DND-41 (cell line): ENCODE measurements around the gene ARHGAP18.

Source experiments
- ATAC-seq: fragments of 200-7000 bp; cut with Tn5 transposase; 3 replicates; pipeline ENCODE4 v1.9.1; 2021; ENCODE audit warnings: low read depth; ENCODE audit not compliant: insufficient read depth
- DNase-seq: peaks from one replicate; pipeline ENCODE4 v3.0.0-alpha.2; 2020
- H2AFZ ChIP-seq: 2 replicates; pipeline ENCODE4 v1.6.0; 2012; ENCODE audit warnings: low read depth, low read length
- H3K27ac ChIP-seq: 2 replicates; pipeline ENCODE4 v1.5.1; 2012; ENCODE audit warnings: low read length, inconsistent platforms
- H3K27me3 ChIP-seq: fragments of 200-600 bp; sonication (generic); 2 replicates; pipeline ENCODE4 v1.6.0; 2012; ENCODE audit warnings: low read length, mild to moderate bottlenecking, inconsistent platforms; ENCODE audit not compliant: insufficient read depth, poor library complexity
- H3K36me3 ChIP-seq: 2 replicates; pipeline ENCODE4 v1.5.1; 2012; ENCODE audit warnings: low read length, inconsistent platforms; ENCODE audit not compliant: insufficient read depth
- H3K4me1 ChIP-seq: 2 replicates; pipeline ENCODE4 v1.5.1; 2012; ENCODE audit warnings: mild to moderate bottlenecking, low read length; ENCODE audit not compliant: insufficient read depth
- H3K4me2 ChIP-seq: 2 replicates; pipeline ENCODE4 v1.6.0; 2012; ENCODE audit warnings: mild to moderate bottlenecking, moderate library complexity, low read length, inconsistent platforms; ENCODE audit not compliant: insufficient read depth
- H3K4me3 ChIP-seq, 2 experiments: fragments of 200-600 bp in 1 of 2; shearing (Covaris generic) in 1 of 2; 2 replicates each; pipeline ENCODE4 v1.5.1; 2012 to 2016; ENCODE audit warnings: inconsistent platforms in 2 of 2, low read length in 2 of 2, mild to moderate bottlenecking in 2 of 2, low read depth in 1 of 2, moderate library complexity in 1 of 2
- H3K79me2 ChIP-seq: 2 replicates; pipeline ENCODE4 v1.6.0; 2012; ENCODE audit warnings: low read length, inconsistent platforms; ENCODE audit not compliant: insufficient read depth
- H3K9ac ChIP-seq: 2 replicates; pipeline ENCODE4 v1.6.0; 2012; ENCODE audit warnings: low read depth, mild to moderate bottlenecking, inconsistent platforms, low read length, moderate library complexity
- H3K9me3 ChIP-seq: 2 replicates; pipeline ENCODE4 v1.5.1; 2012; ENCODE audit warnings: low read length, moderate library complexity, mild to moderate bottlenecking, inconsistent platforms; ENCODE audit not compliant: insufficient read depth, severe bottlenecking
- H4K20me1 ChIP-seq: 2 replicates; pipeline ENCODE4 v1.6.0; 2012; ENCODE audit warnings: low read length; ENCODE audit not compliant: insufficient read depth
- CTCF ChIP-seq: IDR thresholded peaks from 2 replicates; pipeline ENCODE4 v1.5.1; 2012; ENCODE audit warnings: borderline replicate concordance, low read length, moderate library complexity, mild to moderate bottlenecking; ENCODE audit not compliant: poor library complexity, severe bottlenecking; ENCODE audit errors: extremely low read depth
- EZH2 ChIP-seq: IDR thresholded peaks from 3 replicates; pipeline ENCODE4 v1.6.1; 2012; ENCODE audit warnings: borderline replicate concordance, low read depth, mild to moderate bottlenecking, moderate library complexity, low read length, inconsistent platforms; ENCODE audit not compliant: severe bottlenecking

ARHGAP18 gene

GRCh38 chr6:129646642-129647041 lies 63.3 kb downstream of the ARHGAP18 start:
- no peak for DNase-seq
- Histone ChIP-seq H3K4me3 (no peak overlapping the region), H3K79me2 (no peaks in the 10 kb centered on the region), H3K4me1 (no peaks in the 10 kb centered on the region), H3K27me3 (no peaks in the 10 kb centered on the region), H3K9me3 (no peaks in the 10 kb centered on the region), H4K20me1 (no peaks in the 10 kb centered on the region), H2AFZ (no peak overlapping the region), H3K36me3 (no peaks in the 10 kb centered on the region), H3K4me2 (no peak overlapping the region), H3K9ac (no peak overlapping the region), H3K27ac (no peak overlapping the region)
- TF ChIP-seq EZH2 = no peak
- TF ChIP-seq CTCF = no peak
- no peak for ATAC-seq

DNA sequence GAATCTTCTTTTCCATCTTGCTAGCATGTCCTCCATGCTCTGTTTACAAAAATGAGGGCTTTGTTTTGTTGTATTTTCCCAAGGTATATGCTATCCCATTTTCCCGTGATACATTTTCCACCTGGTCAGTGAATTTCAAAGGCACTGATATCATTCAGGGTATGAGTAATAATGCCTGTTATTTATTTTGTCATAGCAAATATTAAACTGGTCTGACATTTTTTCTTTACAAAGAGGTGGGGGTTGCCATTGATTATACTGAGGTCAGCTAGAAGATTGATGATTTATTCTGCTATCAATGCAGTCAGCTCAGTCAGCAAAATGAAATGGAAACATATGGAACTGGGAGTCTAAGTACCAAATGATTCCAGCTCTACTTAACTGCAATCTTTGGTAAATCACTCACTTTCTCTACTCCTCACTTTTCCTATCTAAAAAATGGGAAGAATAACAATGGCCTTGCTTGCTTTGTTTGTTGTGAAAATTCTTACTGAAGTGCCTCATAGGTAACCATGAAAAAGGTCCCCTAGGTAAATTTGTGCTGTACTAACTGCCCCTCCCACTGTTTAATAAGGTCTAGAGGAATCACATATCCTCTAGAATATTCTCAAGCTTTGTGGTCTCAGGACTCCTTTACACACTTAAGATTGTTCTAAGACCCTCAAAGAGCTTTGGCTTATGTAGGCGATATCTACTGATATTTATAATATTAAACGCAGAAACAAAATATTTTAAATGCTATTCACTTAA lies 64.0 kb downstream of the ARHGAP18 start:
- H3K79me2 ChIP-seq = no peaks in the 10 kb centered on the region
- H3K9me3 ChIP-seq = no peaks in the 10 kb centered on the region
- H3K4me2 ChIP-seq = no peak overlapping the region
- ATAC-seq = no peak
- H4K20me1 ChIP-seq = no peaks in the 10 kb centered on the region
- DNase-seq = no peak
- H3K9ac ChIP-seq = no peak overlapping the region
- no peaks in the 10 kb centered on the region for H3K36me3 ChIP-seq
- H3K4me3 ChIP-seq = no peak overlapping the region
- no peak overlapping the region for H3K27ac ChIP-seq
- no peaks in the 10 kb centered on the region for H3K4me1 ChIP-seq
- TF ChIP-seq EZH2 (no peak), CTCF (no peak)
- H3K27me3 ChIP-seq = no peaks in the 10 kb centered on the region
- H2AFZ ChIP-seq = no peak overlapping the region

DNA sequence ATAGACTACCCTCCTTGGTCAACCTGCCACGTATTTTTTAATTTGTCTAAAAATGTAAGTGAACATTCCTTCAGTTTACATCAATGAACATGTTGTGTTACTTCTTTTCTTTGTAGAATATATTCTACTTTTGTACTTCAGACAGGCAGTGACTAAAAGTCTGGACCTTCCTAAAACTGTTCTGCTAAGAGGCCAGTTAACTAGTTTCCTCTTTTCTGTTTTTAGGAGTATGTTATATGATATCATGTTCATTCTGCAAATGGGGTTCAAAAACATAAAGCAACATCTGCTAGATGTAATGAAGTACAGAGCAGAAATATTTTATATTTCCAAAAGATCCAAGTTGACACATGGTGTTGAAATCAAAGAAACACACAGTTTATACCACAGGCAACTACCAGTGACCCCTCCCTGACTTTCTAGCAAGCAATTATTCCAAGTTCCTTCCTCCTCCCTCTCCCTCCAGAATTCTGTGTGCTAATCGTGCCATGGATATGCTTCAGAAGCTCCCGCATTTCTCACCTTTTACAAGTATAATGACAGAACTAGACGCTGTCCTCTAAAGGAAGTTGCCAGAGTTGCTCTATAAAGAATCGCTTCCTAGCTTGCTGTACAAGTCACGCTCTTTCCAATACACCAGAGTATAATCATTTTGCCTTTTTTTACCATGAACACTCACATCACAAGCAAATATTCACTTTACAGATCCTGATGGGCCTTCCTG lies 64.7 kb downstream of the ARHGAP18 start:
- Histone ChIP-seq H3K9ac (no peak overlapping the region), H4K20me1 (no peaks in the 10 kb centered on the region), H3K27ac (no peak overlapping the region), H3K79me2 (no peaks in the 10 kb centered on the region), H3K27me3 (no peaks in the 10 kb centered on the region), H3K4me2 (no peak overlapping the region), H3K4me3 (no peak overlapping the region), H3K9me3 (no peaks in the 10 kb centered on the region), H3K36me3 (no peaks in the 10 kb centered on the region), H2AFZ (no peak overlapping the region), H3K4me1 (no peaks in the 10 kb centered on the region)
- DNase-seq = no peak
- no peak for TF ChIP-seq CTCF
- no peak for TF ChIP-seq EZH2
- no peak for ATAC-seq
